AG04450 (cell line): Measurements from ENCODE around the gene PA2G4. TPM values are rescaled to one million over a fixed set of nuclear protein-coding genes. Genes with fewer than 3 reads are reported as not detected.

Experiments used
- CTCF ChIA-PET: fragments of 300-600, 350-600 bp; formaldehyde crosslinking; extraction: SDS; loops from one replicate; lab custom pipeline; 2022; ENCODE audit warnings: antibody characterized with exemption, inconsistent platforms; lab: Charles Lee
- POLR2A ChIA-PET: fragments of 350-600 bp; formaldehyde crosslinking; extraction: SDS; loops from one replicate; lab custom pipeline; 2021; ENCODE audit warnings: antibody characterized with exemption, inconsistent platforms; lab: Yijun Ruan, JAX
- DNase-seq: peaks from one replicate; pipeline ENCODE4 v3.0.0-alpha.2; 2011; ENCODE audit warnings: low read depth, low spot score
- H3K27ac ChIP-seq: one replicate; pipeline ENCODE4 v1.5.1; 2012; ENCODE audit warnings: low read depth, low read length, control low read depth
- H3K27me3 ChIP-seq: one replicate; pipeline ENCODE4 v1.6.0; 2012; ENCODE audit warnings: low read length; ENCODE audit not compliant: control insufficient read depth, insufficient read depth
- H3K4me3 ChIP-seq: 2 replicates; pipeline ENCODE4 v1.5.1; 2011; ENCODE audit warnings: mild to moderate bottlenecking, low read depth, low read length, control low read depth
- H3K9me3 ChIP-seq: 2 replicates; pipeline ENCODE4 v1.5.1; 2012; ENCODE audit warnings: low read length; ENCODE audit not compliant: control insufficient read depth, insufficient read depth
- polyA plus RNA-seq: library from polyadenylated mRNA; depleted of rRNA; stranded (reverse); fragments of >200 nt; gene quantifications from 2 replicates; pipeline ENCODE4 v1.2.3, GENCODE V29; 2011
- TF ChIP-seq, protein P1 (sequence below): IDR thresholded peaks from 2 replicates; pipeline ENCODE4 v1.5.1; 2011; ENCODE audit warnings: low read depth, low read length, control low read depth, inconsistent platforms

PA2G4 gene
- polyA plus RNA-seq, 1 experiment = 223 TPM

- H3K9me3 ChIP-seq = peaks cover 6% of the 10 kb centered on the region; the same call in 1 of the 2 replicates
- peaks cover 4% of the 10 kb centered on the region for H3K27me3 ChIP-seq
- ChIA-PET POLR2A (interaction anchor here (0.6 to 3.3 kb wide), 23 partner anchors 9 to 374 kb away, joined by 3 to 42 read pairs (median 4); partner anchors contain the start of genes ERBB3, ESYT1, IKZF4 and RAB5B), CTCF (interaction anchor here (0.5 to 2.2 kb wide), 7 partner anchors 15 to 1540 kb away, joined by 3 to 12 read pairs (median 4); partner anchors contain the start of gene ZC3H10)
- peak overlapping the region; percentile 92 for H3K4me3 ChIP-seq
- peak overlapping the region; percentile 21 for H3K27ac ChIP-seq
- TF ChIP-seq, protein P1, sequence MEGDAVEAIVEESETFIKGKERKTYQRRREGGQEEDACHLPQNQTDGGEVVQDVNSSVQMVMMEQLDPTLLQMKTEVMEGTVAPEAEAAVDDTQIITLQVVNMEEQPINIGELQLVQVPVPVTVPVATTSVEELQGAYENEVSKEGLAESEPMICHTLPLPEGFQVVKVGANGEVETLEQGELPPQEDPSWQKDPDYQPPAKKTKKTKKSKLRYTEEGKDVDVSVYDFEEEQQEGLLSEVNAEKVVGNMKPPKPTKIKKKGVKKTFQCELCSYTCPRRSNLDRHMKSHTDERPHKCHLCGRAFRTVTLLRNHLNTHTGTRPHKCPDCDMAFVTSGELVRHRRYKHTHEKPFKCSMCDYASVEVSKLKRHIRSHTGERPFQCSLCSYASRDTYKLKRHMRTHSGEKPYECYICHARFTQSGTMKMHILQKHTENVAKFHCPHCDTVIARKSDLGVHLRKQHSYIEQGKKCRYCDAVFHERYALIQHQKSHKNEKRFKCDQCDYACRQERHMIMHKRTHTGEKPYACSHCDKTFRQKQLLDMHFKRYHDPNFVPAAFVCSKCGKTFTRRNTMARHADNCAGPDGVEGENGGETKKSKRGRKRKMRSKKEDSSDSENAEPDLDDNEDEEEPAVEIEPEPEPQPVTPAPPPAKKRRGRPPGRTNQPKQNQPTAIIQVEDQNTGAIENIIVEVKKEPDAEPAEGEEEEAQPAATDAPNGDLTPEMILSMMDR = no peak
- no peak for DNase-seq
Observed at GRCh38 chr12:56103823-56104108, 593 bp upstream of the PA2G4 start.

DNA sequence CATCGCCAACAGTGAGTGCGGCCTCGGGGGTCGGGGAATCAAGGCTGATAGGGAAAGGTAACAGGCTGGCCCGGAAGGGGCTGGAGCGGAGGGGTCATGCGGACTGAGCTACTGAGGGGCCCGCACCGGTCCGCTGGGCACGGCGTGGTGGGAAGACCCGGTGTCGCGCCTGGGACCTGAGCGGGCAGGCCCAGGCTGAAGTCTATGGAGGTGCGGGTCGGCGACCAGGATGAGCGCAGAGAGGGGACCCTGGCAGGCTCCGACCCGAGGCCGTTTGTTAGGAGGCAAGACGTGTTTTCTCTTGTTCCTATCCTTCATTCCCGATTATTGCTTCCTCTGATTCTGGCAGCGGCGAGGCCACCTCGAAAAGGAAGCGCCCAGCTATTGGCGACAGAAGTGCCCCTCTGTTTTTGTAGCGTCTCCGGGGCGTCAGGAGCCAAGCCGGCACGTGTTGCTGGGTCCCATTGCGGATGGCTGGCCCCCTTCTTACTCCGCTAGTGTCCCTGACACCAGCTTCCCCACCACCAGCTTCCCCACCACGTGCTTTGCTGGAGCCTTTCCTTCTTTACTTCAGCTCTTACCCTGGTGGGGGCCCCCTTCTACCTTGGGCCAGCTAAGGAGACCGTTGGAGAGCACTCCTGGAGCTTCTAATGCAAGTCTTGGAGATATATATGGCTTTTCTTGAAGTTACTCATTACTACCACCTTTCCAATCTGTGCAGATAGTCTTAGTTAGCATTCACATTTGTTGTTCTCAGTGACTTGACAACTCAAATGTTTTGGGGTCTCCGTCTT is 653 bp downstream of the PA2G4 start:
- H3K27me3 ChIP-seq = no peaks in the 10 kb centered on the region
- no peak for DNase-seq
- ChIA-PET POLR2A (interaction anchor here (0.9 to 3.3 kb wide), 14 partner anchors 10 to 255 kb away, joined by 3 to 42 read pairs (median 4); partner anchors contain the start of genes ERBB3, ESYT1, IKZF4 and RAB5B), CTCF (interaction anchor here (0.8 to 2.2 kb wide), 5 partner anchors 14 to 109 kb away, joined by 3 to 12 read pairs (median 4); partner anchors contain the start of gene ZC3H10)
- peaks cover 6% of the 10 kb centered on the region; the same call in 1 of the 2 replicates for H3K9me3 ChIP-seq
- H3K27ac ChIP-seq = peak overlapping the region; percentile 21
- peak overlapping the region; percentile 92 for H3K4me3 ChIP-seq
- TF ChIP-seq, protein P1 = no peak

- ChIA-PET CTCF (no interaction called here), POLR2A (interaction anchor here (0.5 to 3.3 kb wide), 3 partner anchors 12 to 70 kb away, joined by 3 to 42 read pairs (median 19); partner anchors contain the start of genes ERBB3, RPL41 and ZC3H10)
- no peak for DNase-seq
- no peaks in the 10 kb centered on the region for H3K27me3 ChIP-seq
- no peak overlapping the region for H3K27ac ChIP-seq
- TF ChIP-seq, protein P1 = no peak
- H3K4me3 ChIP-seq = peak overlapping the region; percentile 92
- peaks cover 6% of the 10 kb centered on the region; the same call in 1 of the 2 replicates for H3K9me3 ChIP-seq
Observed at GRCh38 chr12:56105609-56105902, 1.2 kb downstream of the PA2G4 start.

DNA sequence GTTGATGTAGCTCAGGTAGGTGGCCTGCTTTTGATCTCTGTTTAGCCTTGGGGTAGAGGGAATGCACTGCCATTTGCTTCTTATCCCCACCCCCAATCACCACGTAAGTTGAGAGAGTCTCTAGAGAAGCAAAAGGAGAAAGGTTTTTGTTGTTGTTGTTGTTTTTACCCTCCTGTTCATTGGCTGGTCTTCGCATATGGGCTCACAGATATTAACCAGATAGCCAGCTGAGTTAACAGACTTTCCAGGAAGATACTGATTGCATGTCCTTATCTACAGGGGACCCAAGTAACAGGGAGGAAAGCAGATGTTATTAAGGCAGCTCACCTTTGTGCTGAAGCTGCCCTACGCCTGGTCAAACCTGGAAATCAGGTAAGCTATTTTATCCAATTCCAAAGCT is 2.9 kb downstream of the PA2G4 start:
- Histone ChIP-seq H3K27ac (no peak overlapping the region), H3K4me3 (no peak overlapping the region), H3K9me3 (peaks cover 6% of the 10 kb centered on the region; the same call in 1 of the 2 replicates), H3K27me3 (no peaks in the 10 kb centered on the region)
- ChIA-PET CTCF (interaction anchor here (1.8 kb wide), 1 partner anchor 28 kb away, joined by 6 read pairs; the partner anchor contains the start of gene ERBB3), POLR2A (no interaction called here)
- no peak for DNase-seq
- TF ChIP-seq, protein P1 = no peak

DNA sequence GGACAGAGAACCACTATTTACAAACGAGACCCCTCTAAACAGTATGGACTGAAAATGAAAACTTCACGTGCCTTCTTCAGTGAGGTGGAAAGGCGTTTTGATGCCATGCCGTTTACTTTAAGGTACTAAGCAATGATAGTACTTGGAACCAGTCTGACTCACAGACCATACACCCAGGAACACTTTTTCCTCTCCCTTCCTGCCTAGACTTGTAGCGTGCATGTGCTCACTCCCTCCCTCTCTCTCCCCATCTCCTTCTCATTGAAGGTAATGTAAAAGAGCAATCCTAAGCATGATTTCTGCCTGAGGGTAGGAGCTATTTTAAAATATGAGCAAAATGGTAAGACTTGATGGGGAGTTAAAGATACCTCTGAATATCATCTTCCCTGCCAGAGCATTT is 6.2 kb downstream of the PA2G4 start:
- Histone ChIP-seq H3K9me3 (no peaks in the 10 kb centered on the region), H3K27ac (no peak overlapping the region), H3K4me3 (no peak overlapping the region), H3K27me3 (no peaks in the 10 kb centered on the region)
- CTCF ChIA-PET = no interaction called here
- POLR2A ChIA-PET = no interaction called here
- no peak for DNase-seq
- TF ChIP-seq, protein P1 = no peak
